Measurements from ENCODE around the gene NRXN3.

NRXN3 gene

GRCh38 chr14:79709573-79709972, 1539.4 kb downstream of the NRXN3 start:
- no peaks in the 10 kb centered on the region for H3K27me3 ChIP-seq (replicated peaks; ENCODE audit: control insufficient read depth, insufficient read depth, low read length)
- no peak overlapping the region for H3K4me3 ChIP-seq (replicated peaks; ENCODE audit: low read depth, low read length)
- no peak for TF ChIP-seq CTCF (IDR thresholded peaks at IDR 0.05; ENCODE audit: insufficient read depth, low read length, poor library complexity, severe bottlenecking)
- no peaks in the 10 kb centered on the region for H3K36me3 ChIP-seq (ENCODE audit: control insufficient read depth, insufficient read depth, low read length)
- no peak for DNase-seq (ENCODE audit: extremely low read depth, insufficient read length)

GRCh38 chr14:79712302-79712950, 1542.3 kb downstream of the NRXN3 start:
- H3K4me3 ChIP-seq (replicated peaks; ENCODE audit: low read depth, low read length): no peak overlapping the region
- no peak for TF ChIP-seq CTCF (IDR thresholded peaks at IDR 0.05; ENCODE audit: insufficient read depth, low read length, poor library complexity, severe bottlenecking)
- H3K36me3 ChIP-seq (ENCODE audit: control insufficient read depth, insufficient read depth, low read length): no peaks in the 10 kb centered on the region
- DNase-seq (ENCODE audit: extremely low read depth, insufficient read length): no peak
- no peaks in the 10 kb centered on the region for H3K27me3 ChIP-seq (replicated peaks; ENCODE audit: control insufficient read depth, insufficient read depth, low read length)

GRCh38 chr14:79721399-79722084, 1551.4 kb downstream of the NRXN3 start:
- no peaks in the 10 kb centered on the region for H3K36me3 ChIP-seq (ENCODE audit: control insufficient read depth, insufficient read depth, low read length)
- H3K4me3 ChIP-seq (replicated peaks; ENCODE audit: low read depth, low read length): no peak overlapping the region
- no peaks in the 10 kb centered on the region for H3K27me3 ChIP-seq (replicated peaks; ENCODE audit: control insufficient read depth, insufficient read depth, low read length)
- no peak for DNase-seq (ENCODE audit: extremely low read depth, insufficient read length)
- TF ChIP-seq CTCF (IDR thresholded peaks at IDR 0.05; ENCODE audit: insufficient read depth, low read length, poor library complexity, severe bottlenecking): no peak

GRCh38 chr14:79724934-79725717, 1555.0 kb downstream of the NRXN3 start:
- no peaks in the 10 kb centered on the region for H3K27me3 ChIP-seq (replicated peaks; ENCODE audit: control insufficient read depth, insufficient read depth, low read length)
- no peaks in the 10 kb centered on the region for H3K36me3 ChIP-seq (ENCODE audit: control insufficient read depth, insufficient read depth, low read length)
- no peak for DNase-seq (ENCODE audit: extremely low read depth, insufficient read length)
- no peak for TF ChIP-seq CTCF (IDR thresholded peaks at IDR 0.05; ENCODE audit: insufficient read depth, low read length, poor library complexity, severe bottlenecking)
- H3K4me3 ChIP-seq (replicated peaks; ENCODE audit: low read depth, low read length): no peak overlapping the region

GRCh38 chr14:79727900-79728299, 1557.7 kb downstream of the NRXN3 start:
- DNase-seq (ENCODE audit: extremely low read depth, insufficient read length): no peak
- Histone ChIP-seq H3K36me3 (ENCODE audit: control insufficient read depth, insufficient read depth, low read length) (no peaks in the 10 kb centered on the region), H3K27me3 (replicated peaks; ENCODE audit: control insufficient read depth, insufficient read depth, low read length) (no peaks in the 10 kb centered on the region), H3K4me3 (replicated peaks; ENCODE audit: low read depth, low read length) (no peak overlapping the region)
- TF ChIP-seq CTCF (IDR thresholded peaks at IDR 0.05; ENCODE audit: insufficient read depth, low read length, poor library complexity, severe bottlenecking): no peak

Measured in GM06990 (cell line).